ENCODE measurements around the gene FAAH. TPM values are rescaled to one million over a fixed set of nuclear protein-coding genes. Genes with fewer than 3 reads are reported as not detected.
A peak's percentile ranks its signal among the peaks of the same experiment; 100 is the strongest.

The FAAH gene
- total RNA-seq, 1 experiment from 2014 or later = 25.9 TPM

- intact Hi-C loops (cut with micrococcal nuclease; ENCODE audit: unreplicated experiment) = loop anchor here (1.0 kb wide), 1 partner anchor 123 kb away; no protein-coding TSS in a partner anchor
- H3K9me3 ChIP-seq (ENCODE audit: control insufficient read depth, insufficient read depth, low read depth, low read length) = no peaks in the 10 kb centered on the region
- ChIA-PET CTCF (no interaction called here), POLR2A (no interaction called here)
- no peaks in the 10 kb centered on the region for H3K27me3 ChIP-seq (ENCODE audit: control insufficient read depth, insufficient read depth, low read length)
- peaks cover 8% of the 10 kb centered on the region; the same call in 1 of the 2 replicates for H3K4me1 ChIP-seq (ENCODE audit: control insufficient read depth, insufficient read depth, low read length)
- BruUV-seq (replicated peaks) = no TSS peak
- H3K27ac ChIP-seq (ENCODE audit: low read length) = no peak overlapping the region
- no peaks in the 10 kb centered on the region for H3K36me3 ChIP-seq (ENCODE audit: control insufficient read depth, insufficient read depth, low read length)
- no peak overlapping the region for H3K4me3 ChIP-seq (ENCODE audit: low read depth in 2 of 2, low read length in 2 of 2)
- in situ Hi-C loops (cut with HindIII; ENCODE audit: low pct_unique_long_range_greater_than_20kb, low sequenced_read_pairs) = no loop called here
- ATAC-seq = peak; percentile 9; the same call in 1 of the 2 replicates
- DNase-seq (ENCODE audit: low read depth, low spot score) = no peak
- no peak for TF ChIP-seq REST (IDR thresholded peaks at IDR 0.05; ENCODE audit: insufficient read depth in 1 of 2, low read depth in 2 of 2, low read length in 1 of 2)
- TF ChIP-seq CTCF (IDR thresholded peaks at IDR 0.05) = no peak
- TF ChIP-seq POLR2AphosphoS5 (IDR thresholded peaks at IDR 0.05; ENCODE audit: low read depth, low read length) = no peak
- TF ChIP-seq TCF7L2 (IDR thresholded peaks at IDR 0.05; ENCODE audit: low read depth, low read length) = no peak
Measured at GRCh38 chr1:46405724-46406123, 11.6 kb downstream of the FAAH start.

- ChIA-PET CTCF (interaction anchor here (0.7 to 1.0 kb wide), 4 partner anchors 80 to 383 kb away, joined by 4 to 12 read pairs (median 8); no protein-coding TSS in a partner anchor), POLR2A (interaction anchor here (0.7 kb wide), 1 partner anchor 104 kb away, joined by 8 read pairs; no protein-coding TSS in a partner anchor)
- BruUV-seq (replicated peaks) = no TSS peak
- in situ Hi-C loops (cut with HindIII; ENCODE audit: low pct_unique_long_range_greater_than_20kb, low sequenced_read_pairs) = no loop called here
- Histone ChIP-seq H3K4me1 (ENCODE audit: control insufficient read depth, insufficient read depth, low read length) (peaks cover 1% of the 10 kb centered on the region; the same call in 1 of the 2 replicates), H3K9me3 (ENCODE audit: control insufficient read depth, insufficient read depth, low read depth, low read length) (no peaks in the 10 kb centered on the region), H3K27ac (ENCODE audit: low read length) (no peak overlapping the region), H3K36me3 (ENCODE audit: control insufficient read depth, insufficient read depth, low read length) (no peaks in the 10 kb centered on the region), H3K4me3 (ENCODE audit: low read depth in 2 of 2, low read length in 2 of 2) (no peak overlapping the region), H3K27me3 (ENCODE audit: control insufficient read depth, insufficient read depth, low read length) (no peaks in the 10 kb centered on the region)
- ATAC-seq = no peak
- intact Hi-C loops (cut with micrococcal nuclease; ENCODE audit: unreplicated experiment) = loop anchor here (1.0 kb wide), 1 partner anchor 121 kb away; no protein-coding TSS in a partner anchor
- DNase-seq (ENCODE audit: low read depth, low spot score) = no peak
- TF ChIP-seq TCF7L2 (IDR thresholded peaks at IDR 0.05; ENCODE audit: low read depth, low read length) (no peak), POLR2AphosphoS5 (IDR thresholded peaks at IDR 0.05; ENCODE audit: low read depth, low read length) (no peak), REST (IDR thresholded peaks at IDR 0.05; ENCODE audit: insufficient read depth in 1 of 2, low read depth in 2 of 2, low read length in 1 of 2) (no peak), SIN3A (IDR thresholded peaks at IDR 0.05; ENCODE audit: borderline replicate concordance, insufficient read depth, low read depth, low read length) (no peak)
Measured at GRCh38 chr1:46406881-46407608, 12.9 kb downstream of the FAAH start.

All from Panc1 (cell line).